Measurements from ENCODE around the gene C6orf120. TPM values are rescaled to one million over a fixed set of nuclear protein-coding genes. Genes with fewer than 3 reads are reported as not detected.

The C6orf120 gene
- total RNA-seq, 1 experiment from 2014 or later = 23.2 TPM

GRCh38 chr6:169720207-169720855, 18.4 kb downstream of the C6orf120 start:
- no peaks in the 10 kb centered on the region for H3K27me3 ChIP-seq (replicated peaks; ENCODE audit: insufficient read depth, low read depth, low read length, poor library complexity)
- H3K4me3 ChIP-seq (ENCODE audit: low read depth, low read length, poor library complexity, severe bottlenecking) = no peak overlapping the region
- DNase-seq (ENCODE audit: low spot score) = no peak
- peaks cover 21% of the 10 kb centered on the region for H3K4me1 ChIP-seq (ENCODE audit: insufficient read depth, low read length, poor library complexity, severe bottlenecking)
- no peak; the same call in 1 of the 2 replicates for TF ChIP-seq CTCF (conservative IDR thresholded peaks at IDR 0.05; ENCODE audit: low read depth, low read length)
- TF ChIP-seq EZH2 (IDR thresholded peaks at IDR 0.05; ENCODE audit: borderline replicate concordance, low read depth, low read length, poor library complexity, severe bottlenecking) = no peak
- POLR2A ChIA-PET (ENCODE audit: low non-redundant PET) = no interaction called here
- H3K36me3 ChIP-seq (ENCODE audit: insufficient read depth, low read length, poor library complexity, severe bottlenecking) = peaks cover 22% of the 10 kb centered on the region
- intact Hi-C loops (cut with micrococcal nuclease; ENCODE audit: unreplicated experiment) = loop anchor here (5.0 kb wide), 1 partner anchor 807 kb away; no protein-coding TSS in a partner anchor
- no peak overlapping the region for H3K27ac ChIP-seq (ENCODE audit: low read depth, low read length, poor library complexity, severe bottlenecking)
- no TSS peak for BruUV-seq (replicated peaks)
- H3K9me3 ChIP-seq (ENCODE audit: low read depth, low read length, poor library complexity, severe bottlenecking) = no peaks in the 10 kb centered on the region
- CTCF ChIA-PET = no interaction called here

DNA sequence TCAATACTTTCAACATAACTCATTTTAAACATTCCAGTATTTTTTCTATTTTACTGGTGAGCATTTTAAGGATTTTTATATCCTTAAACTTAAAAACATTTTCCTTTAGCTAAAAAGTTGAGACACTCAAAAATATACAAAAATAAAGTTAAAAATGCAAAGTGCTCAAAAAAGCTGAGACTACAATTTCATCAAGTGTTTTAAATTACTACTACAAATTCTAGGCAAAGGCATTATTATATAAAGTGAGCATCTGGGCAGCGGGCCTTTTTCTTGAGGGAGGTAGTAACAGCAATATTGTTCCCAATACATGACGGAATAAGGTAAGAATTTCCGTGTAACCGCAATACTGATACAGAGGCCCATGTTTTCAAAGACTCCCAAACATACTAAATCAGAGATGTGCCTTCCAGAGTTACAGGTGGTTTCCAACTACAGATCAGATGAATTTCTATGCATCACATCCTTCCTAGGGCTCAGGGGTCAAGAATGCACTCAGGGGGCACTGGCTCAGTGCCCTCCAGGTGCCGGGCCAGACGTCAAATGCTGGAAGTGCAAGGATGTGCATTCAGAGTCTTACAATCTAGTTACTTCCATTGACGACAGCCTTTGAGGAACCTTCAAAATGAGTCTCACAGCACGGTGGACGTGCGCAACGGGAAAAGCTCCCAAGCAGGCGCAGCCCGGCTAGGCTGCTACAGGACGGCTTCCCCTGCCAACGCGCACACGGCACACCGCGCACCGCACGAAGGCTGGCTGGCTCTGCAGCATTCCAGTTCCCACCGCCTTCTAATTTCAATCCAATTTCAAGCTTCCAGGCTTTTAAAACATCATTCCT, 20.7 kb downstream of the C6orf120 start:
- POLR2A ChIA-PET (ENCODE audit: low non-redundant PET) = interaction anchor here (0.7 kb wide), 1 partner anchor 843 kb away, joined by 5 read pairs; no protein-coding TSS in a partner anchor
- BruUV-seq (replicated peaks) = TSS peak; percentile 35
- peak; percentile 51 for DNase-seq (ENCODE audit: low spot score)

More for the DNA sequence above, 20.7 kb downstream of the C6orf120 start:
- H3K4me1 ChIP-seq (ENCODE audit: insufficient read depth, low read length, poor library complexity, severe bottlenecking) = peaks cover 24% of the 10 kb centered on the region
- peak overlapping the region; percentile 82 for H3K27ac ChIP-seq (ENCODE audit: low read depth, low read length, poor library complexity, severe bottlenecking)
- peak overlapping the region; percentile 92 for H3K4me3 ChIP-seq (ENCODE audit: low read depth, low read length, poor library complexity, severe bottlenecking)
- intact Hi-C loops (cut with micrococcal nuclease; ENCODE audit: unreplicated experiment) = loop anchor here (5.0 kb wide), 1 partner anchor 805 kb away; no protein-coding TSS in a partner anchor
- H3K27me3 ChIP-seq (replicated peaks; ENCODE audit: insufficient read depth, low read depth, low read length, poor library complexity) = no peaks in the 10 kb centered on the region
- TF ChIP-seq CTCF (conservative IDR thresholded peaks at IDR 0.05; ENCODE audit: low read depth, low read length) (no peak), EZH2 (IDR thresholded peaks at IDR 0.05; ENCODE audit: borderline replicate concordance, low read depth, low read length, poor library complexity, severe bottlenecking) (no peak)
- CTCF ChIA-PET = no interaction called here
- H3K36me3 ChIP-seq (ENCODE audit: insufficient read depth, low read length, poor library complexity, severe bottlenecking) = peaks cover 9% of the 10 kb centered on the region
- H3K9me3 ChIP-seq (ENCODE audit: low read depth, low read length, poor library complexity, severe bottlenecking) = no peaks in the 10 kb centered on the region
